Left ventricle myocardium inferior (tissue), 1 donor: Measurements from ENCODE around the gene UBE2S. TPM values are rescaled to one million over a fixed set of nuclear protein-coding genes. Genes with fewer than 3 reads are reported as not detected.
"Not testable (repeated sequence)": the region's sequence is repeated elsewhere in the genome, so short reads cannot be mapped to it uniquely, and the experiment has no call there.

Experiments used
- DNase-seq: peaks from one replicate; pipeline ENCODE4 v3.0.0-alpha.2; 2020
- H3K27ac ChIP-seq: fragments of 200-600 bp; replicated peaks from 2 replicates; pipeline ENCODE4 v1.8.0; 2021
- H3K27me3 ChIP-seq: fragments of 200-600 bp; 2 replicates; pipeline ENCODE4 v1.8.0; 2021; ENCODE audit warnings: low read depth
- H3K36me3 ChIP-seq: fragments of 200-600 bp; 2 replicates; pipeline ENCODE4 v1.8.0; 2021
- H3K4me1 ChIP-seq: fragments of 200-600 bp; 2 replicates; pipeline ENCODE4 v1.8.0; 2021
- H3K4me3 ChIP-seq: fragments of 200-600 bp; 2 replicates; pipeline ENCODE4 v1.8.0; 2021; ENCODE audit warnings: mild to moderate bottlenecking, moderate library complexity
- H3K9me3 ChIP-seq: fragments of 200-600 bp; replicated peaks from 2 replicates; pipeline ENCODE4 v1.8.0; 2021
- intact Hi-C: fragments of 100-400 bp; cut with micrococcal nuclease; formaldehyde crosslinking; loops from one replicate; pipeline ENCODE4 v1.11.0; 2022
- total RNA-seq: library from RNA; stranded (reverse); fragmentation: NEBNext Ultra II Directional; extraction: Animal tissue kit (Norgen Biotek cat#: 25700); gene quantifications from one replicate; pipeline ENCODE4 v1.2.1, GENCODE V29; 2021
- TF ChIP-seq, protein P1 (sequence below): fragments of 200-600 bp; IDR thresholded peaks from 2 replicates; pipeline ENCODE4 v1.8.0; 2021; ENCODE audit warnings: antibody characterized with exemption, mild to moderate bottlenecking, borderline replicate concordance
- donor health status: DM: no; HTN: yes; CAD: no; lungs with severe emphysema.

UBE2S gene
- total RNA-seq, 1 donor from 2014 or later: 33.2 TPM

DNA sequence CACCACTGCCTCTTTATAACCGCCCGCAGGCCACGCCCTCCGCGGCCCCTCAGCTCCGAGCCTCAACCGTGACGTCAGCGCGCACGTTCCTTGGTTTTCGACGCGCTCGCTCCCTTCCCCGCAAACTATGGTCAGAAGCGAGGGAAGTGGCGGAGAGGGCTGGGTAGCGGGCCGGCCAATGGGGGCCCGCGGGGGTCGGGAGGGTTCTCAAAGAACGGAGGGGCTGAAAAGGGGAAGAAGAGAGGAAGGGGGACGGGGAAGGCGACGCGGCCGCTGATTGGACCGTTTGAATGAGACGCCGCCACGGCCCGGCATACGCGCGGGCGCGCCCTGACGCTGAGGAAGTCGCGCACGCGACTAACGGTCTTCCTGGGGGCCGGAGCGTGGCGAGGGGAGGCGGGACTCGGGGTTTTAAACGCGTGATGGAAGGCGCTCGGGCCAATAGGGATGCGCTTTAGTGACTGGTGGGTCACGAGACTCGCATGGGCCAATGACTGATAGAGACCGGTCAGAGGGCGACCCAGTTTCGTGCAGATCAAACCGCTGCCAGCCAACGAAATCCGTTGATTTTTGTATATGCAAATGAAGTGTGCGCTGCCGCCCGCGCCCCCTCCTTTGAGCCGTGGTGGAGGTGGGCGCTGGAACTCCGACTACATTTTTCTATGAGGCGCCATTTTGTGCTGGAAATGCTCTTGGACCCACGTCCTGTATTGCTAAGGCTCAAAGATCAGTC, 378 bp upstream of the UBE2S start:
- TF ChIP-seq, protein P1, sequence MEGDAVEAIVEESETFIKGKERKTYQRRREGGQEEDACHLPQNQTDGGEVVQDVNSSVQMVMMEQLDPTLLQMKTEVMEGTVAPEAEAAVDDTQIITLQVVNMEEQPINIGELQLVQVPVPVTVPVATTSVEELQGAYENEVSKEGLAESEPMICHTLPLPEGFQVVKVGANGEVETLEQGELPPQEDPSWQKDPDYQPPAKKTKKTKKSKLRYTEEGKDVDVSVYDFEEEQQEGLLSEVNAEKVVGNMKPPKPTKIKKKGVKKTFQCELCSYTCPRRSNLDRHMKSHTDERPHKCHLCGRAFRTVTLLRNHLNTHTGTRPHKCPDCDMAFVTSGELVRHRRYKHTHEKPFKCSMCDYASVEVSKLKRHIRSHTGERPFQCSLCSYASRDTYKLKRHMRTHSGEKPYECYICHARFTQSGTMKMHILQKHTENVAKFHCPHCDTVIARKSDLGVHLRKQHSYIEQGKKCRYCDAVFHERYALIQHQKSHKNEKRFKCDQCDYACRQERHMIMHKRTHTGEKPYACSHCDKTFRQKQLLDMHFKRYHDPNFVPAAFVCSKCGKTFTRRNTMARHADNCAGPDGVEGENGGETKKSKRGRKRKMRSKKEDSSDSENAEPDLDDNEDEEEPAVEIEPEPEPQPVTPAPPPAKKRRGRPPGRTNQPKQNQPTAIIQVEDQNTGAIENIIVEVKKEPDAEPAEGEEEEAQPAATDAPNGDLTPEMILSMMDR: no peak
- no peaks in the 10 kb centered on the region for H3K27me3 ChIP-seq
- peak overlapping the region; percentile 97 for H3K27ac ChIP-seq
- H3K4me3 ChIP-seq: peak overlapping the region; percentile 98
- peak; percentile 99 for DNase-seq
- intact Hi-C loops: no loop called here
- H3K36me3 ChIP-seq: peaks cover 19% of the 10 kb centered on the region
- no peaks in the 10 kb centered on the region for H3K9me3 ChIP-seq
- H3K4me1 ChIP-seq: peaks cover 21% of the 10 kb centered on the region

DNA sequence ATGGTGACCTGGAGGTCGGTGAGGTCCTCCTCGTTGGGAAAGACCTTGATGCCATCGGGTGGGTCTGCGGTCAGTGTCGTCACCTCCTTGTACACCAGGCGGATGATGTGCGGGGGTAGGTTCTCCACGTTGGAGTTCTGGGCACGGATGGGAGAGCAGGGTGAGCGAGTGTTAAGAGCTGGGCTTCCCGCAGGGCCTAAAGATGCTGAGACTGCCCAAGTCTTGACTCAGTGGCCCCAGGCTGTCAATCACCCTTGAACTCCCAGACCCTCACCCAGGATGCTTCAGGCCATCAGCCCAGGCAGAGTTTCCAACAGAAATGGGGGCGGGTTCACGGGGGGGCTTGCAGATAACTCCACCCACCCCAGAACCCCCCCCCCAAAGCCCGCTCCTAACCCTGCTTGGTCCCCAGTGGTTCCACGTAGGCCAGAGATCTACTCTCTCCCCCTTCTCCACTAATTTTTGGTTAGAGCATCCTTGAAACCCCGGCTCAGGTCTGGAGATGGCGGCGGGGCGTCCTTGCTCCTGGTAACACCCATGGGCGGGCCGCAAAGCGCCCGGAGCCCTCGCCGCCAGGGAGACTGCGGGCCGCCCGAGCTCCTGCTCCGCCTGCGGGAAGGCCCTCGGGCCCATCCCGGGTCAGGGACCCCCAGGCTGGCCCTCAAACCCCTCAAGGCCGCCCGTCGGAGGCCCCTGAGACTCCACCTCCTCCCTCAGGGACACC, 600 bp downstream of the UBE2S start:
- peak; percentile 34 for DNase-seq
- Histone ChIP-seq H3K27ac (peak overlapping the region; percentile 97), H3K9me3 (no peaks in the 10 kb centered on the region), H3K36me3 (peaks cover 29% of the 10 kb centered on the region), H3K4me3 (peak overlapping the region; percentile 98), H3K27me3 (no peaks in the 10 kb centered on the region), H3K4me1 (peaks cover 21% of the 10 kb centered on the region)
- intact Hi-C loops: no loop called here
- TF ChIP-seq, protein P1: no peak

DNA sequence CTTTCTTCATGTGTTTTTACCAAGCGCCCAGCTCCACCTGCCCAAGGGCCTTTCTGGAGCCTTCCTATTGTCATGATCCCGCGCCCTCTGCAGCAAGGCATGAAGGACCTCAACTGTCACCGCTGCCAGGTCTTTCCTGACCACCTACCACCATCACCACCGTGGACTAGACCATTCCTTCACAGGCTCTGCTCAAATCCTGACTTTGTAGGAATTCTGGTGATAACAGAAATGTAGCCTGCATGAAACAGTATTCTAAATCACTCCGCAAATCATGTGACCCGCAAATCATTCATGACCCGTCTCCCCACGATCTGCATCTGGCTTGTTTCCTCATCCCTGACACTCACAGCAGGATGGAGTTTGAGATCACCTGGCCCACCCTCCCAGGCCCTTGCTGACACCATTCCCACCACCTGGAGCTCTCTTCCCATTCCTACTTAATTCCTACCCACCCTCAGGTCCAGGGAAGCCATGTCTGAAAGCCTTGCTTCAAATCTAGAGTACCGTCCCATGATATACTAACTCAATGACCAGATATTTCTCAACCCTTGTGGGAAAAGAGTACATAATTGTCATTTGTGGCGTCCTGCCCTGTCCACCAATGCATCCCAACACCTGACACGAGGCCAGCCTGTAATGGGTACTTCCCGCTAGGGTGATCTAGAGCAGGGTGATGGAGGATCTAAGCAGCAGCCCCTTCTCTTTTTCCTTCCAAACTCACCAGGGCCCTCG, 1.3 kb downstream of the UBE2S start:
- H3K4me3 ChIP-seq: peak overlapping the region; percentile 98
- H3K27ac ChIP-seq: no peak overlapping the region
- DNase-seq: no peak
- no peaks in the 10 kb centered on the region for H3K27me3 ChIP-seq
- intact Hi-C loops: no loop called here
- H3K9me3 ChIP-seq: no peaks in the 10 kb centered on the region
- H3K36me3 ChIP-seq: peaks cover 35% of the 10 kb centered on the region
- TF ChIP-seq, protein P1: no peak
- peaks cover 21% of the 10 kb centered on the region for H3K4me1 ChIP-seq

DNA sequence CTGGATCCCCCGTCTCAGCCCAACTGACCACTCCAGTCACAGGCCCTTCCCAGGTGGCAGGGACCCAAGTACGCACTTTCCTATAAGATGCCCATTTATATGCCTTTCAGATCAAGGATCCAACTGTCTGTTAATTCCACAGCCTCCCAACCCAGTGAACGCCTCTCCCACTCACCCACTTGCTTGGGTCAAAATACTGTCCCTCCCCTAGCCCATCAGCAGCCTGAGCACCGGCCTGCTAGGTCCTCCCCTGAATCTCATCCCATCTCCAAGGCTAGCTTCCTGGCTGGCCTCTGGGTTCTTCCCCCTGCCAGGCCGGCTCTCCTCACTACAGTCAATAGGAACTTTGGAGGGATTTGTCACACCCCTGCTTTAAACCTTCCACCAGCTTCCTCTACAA, 1.9 kb downstream of the UBE2S start:
- peaks cover 39% of the 10 kb centered on the region for H3K36me3 ChIP-seq
- no peaks in the 10 kb centered on the region for H3K27me3 ChIP-seq
- no peaks in the 10 kb centered on the region for H3K9me3 ChIP-seq
- no peak for DNase-seq
- H3K4me3 ChIP-seq: no peak overlapping the region
- H3K4me1 ChIP-seq: peaks cover 21% of the 10 kb centered on the region
- TF ChIP-seq, protein P1: no peak
- intact Hi-C loops: no loop called here
- H3K27ac ChIP-seq: no peak overlapping the region

DNA sequence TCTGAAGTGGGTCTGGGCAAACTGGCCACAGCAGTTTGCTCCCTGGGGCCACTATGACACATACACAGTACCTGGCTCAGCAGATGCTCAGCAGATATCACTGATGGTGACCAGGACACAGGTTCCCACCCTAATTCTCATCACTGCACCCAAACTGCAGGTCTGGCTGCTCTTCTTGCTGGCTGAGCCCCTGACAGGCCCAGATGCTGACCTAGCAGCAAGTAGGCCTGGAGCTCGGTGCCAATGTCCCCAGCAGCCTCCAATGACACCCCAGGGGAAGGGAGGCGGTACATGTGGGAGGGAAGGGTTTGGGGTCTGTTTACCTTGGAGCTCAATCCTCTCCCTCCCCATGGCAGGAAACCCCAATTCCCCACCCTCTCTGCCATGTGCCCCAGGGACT, 5.1 kb downstream of the UBE2S start:
- no peak overlapping the region for H3K4me3 ChIP-seq
- peaks cover 42% of the 10 kb centered on the region for H3K36me3 ChIP-seq
- TF ChIP-seq, protein P1: no peak
- no peak for DNase-seq
- no peak overlapping the region for H3K27ac ChIP-seq
- no peaks in the 10 kb centered on the region for H3K27me3 ChIP-seq
- peaks cover 21% of the 10 kb centered on the region for H3K4me1 ChIP-seq
- intact Hi-C loops: no loop called here
- no peaks in the 10 kb centered on the region for H3K9me3 ChIP-seq

DNA sequence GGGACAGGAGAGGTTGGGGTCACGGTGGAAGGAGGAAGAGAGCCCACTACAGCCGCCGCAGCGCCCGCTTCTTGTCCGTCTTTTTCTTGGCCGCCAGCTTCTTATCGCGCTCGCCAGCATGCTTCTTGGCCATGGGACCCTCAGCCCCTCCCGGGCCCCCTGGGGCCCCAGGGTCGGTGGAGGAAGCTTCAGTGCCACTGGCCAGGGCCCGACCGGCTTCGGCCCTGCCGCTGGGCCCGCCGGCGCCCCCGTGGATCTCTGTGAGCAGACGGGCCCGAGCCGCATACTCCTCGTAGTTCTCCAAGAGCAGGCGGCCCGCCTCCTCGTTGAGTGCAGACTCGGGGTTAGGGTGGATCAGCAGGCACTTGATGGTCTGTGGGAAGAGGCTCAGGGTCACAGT, 6.2 kb downstream of the UBE2S start:
- H3K4me1 ChIP-seq, DNase-seq, H3K4me3 ChIP-seq, intact Hi-C loops, H3K27me3 ChIP-seq, H3K27ac ChIP-seq, H3K9me3 ChIP-seq: not testable (repeated sequence)
- peaks cover 42% of the 10 kb centered on the region for H3K36me3 ChIP-seq
